ENCODE data around the gene FGD6.

GRCh38 chr12:95262808-95263207, 45.5 kb upstream of the FGD6 start:
- TF ChIP-seq EZH2 (IDR thresholded peaks at IDR 0.05; ENCODE audit: low read length, unreplicated experiment) (no peak), CTCF (conservative IDR thresholded peaks at IDR 0.05; ENCODE audit: low read depth, low read length) (no peak)
